ENCODE results near the gene ZNF444. TPM values are rescaled to one million over a fixed set of nuclear protein-coding genes. Genes with fewer than 3 reads are reported as not detected.

The ZNF444 gene
- total RNA-seq, 1 experiment from 2014 or later: 40.0 TPM

Other genes starting within 250 kb of the ZNF444 start
- not detected in 2 replicates for gene NLRP13, start 209.0 kb upstream of the ZNF444 start, total RNA-seq (2014; rRNA removed)
- gene NLRP8, start 193.5 kb upstream of the ZNF444 start, total RNA-seq (2014; rRNA removed): not detected in 2 replicates
- gene NLRP5, start 154.5 kb upstream of the ZNF444 start, total RNA-seq (2014; rRNA removed): not detected in 2 replicates
- gene ZNF787, start 20.0 kb upstream of the ZNF444 start, total RNA-seq (2014; rRNA removed): 111 and 185 TPM in 2 replicates
- gene GALP, start 34.7 kb downstream of the ZNF444 start, total RNA-seq (2014; rRNA removed): not detected in 2 replicates
- not detected in 2 replicates for gene ZSCAN5B, start 56.5 kb downstream of the ZNF444 start, total RNA-seq (2014; rRNA removed)
- not detected in 2 replicates for gene ZSCAN5C, start 61.0 kb downstream of the ZNF444 start, total RNA-seq (2014; rRNA removed)
- not detected in 2 replicates for gene EDDM13, start 131.5 kb downstream of the ZNF444 start, total RNA-seq (2014; rRNA removed)
- 17.2 and 23.7 TPM in 2 replicates for gene ZSCAN5A, start 173.6 kb downstream of the ZNF444 start, total RNA-seq (2014; rRNA removed)